HFFc6 (cell line): ENCODE data around the gene LMNB1. TPM values are rescaled to one million over a fixed set of nuclear protein-coding genes. Genes with fewer than 3 reads are reported as not detected.
"Not testable (repeated sequence)": the region's sequence is repeated elsewhere in the genome, so short reads cannot be mapped to it uniquely, and the experiment has no call there.

Source experiments
- DNase-seq: peaks from one replicate; pipeline ENCODE4 v3.0.0-alpha.2; 2018
- H3K27ac Mint-ChIP-seq: 2 replicates; pipeline ENCODE4 v1.8.0; 2020; ENCODE audit warnings: mild to moderate bottlenecking, mixed read lengths
- H3K27me3 Mint-ChIP-seq: 2 replicates; pipeline ENCODE4 v1.8.0; 2021; ENCODE audit warnings: mild to moderate bottlenecking, moderate library complexity, mixed read lengths; ENCODE audit not compliant: insufficient read depth
- H3K36me3 Mint-ChIP-seq: 2 replicates; pipeline ENCODE4 v1.8.0; 2021; ENCODE audit warnings: low read depth, mixed read lengths
- H3K4me1 Mint-ChIP-seq: 2 replicates; pipeline ENCODE4 v1.8.0; 2020; ENCODE audit warnings: low read depth, mixed read lengths
- H3K4me3 Mint-ChIP-seq: 2 replicates; pipeline ENCODE4 v1.8.0; 2020; ENCODE audit warnings: mild to moderate bottlenecking, moderate library complexity, mixed read lengths
- H3K9me3 Mint-ChIP-seq: 2 replicates; pipeline ENCODE4 v1.8.0; 2020; ENCODE audit warnings: mild to moderate bottlenecking, mixed read lengths
- CTCF ChIP-seq: fragments of 200-600 bp; sonication (generic); IDR thresholded peaks from 2 replicates; pipeline ENCODE4 v1.5.0; 2021; ENCODE audit warnings: antibody characterized with exemption, mild to moderate bottlenecking
- total RNA-seq, 6 experiments: library from RNA; stranded (reverse); fragmentation: NEBNext Ultra II Directional; extraction: Animal tissue kit (Norgen Biotek cat#: 25700); gene quantifications; 2 replicates in 1 of 6; 3 replicates in 5 of 6; pipeline ENCODE4 v1.2.3, GENCODE V29; 2021

LMNB1 gene
- total RNA-seq, 6 experiments from 2014 or later, result 26.2 to 55.4 (median 51.0) TPM

- Mint-ChIP-seq H3K4me3 (peak overlapping the region; percentile 93), H3K4me1 (peaks cover 32% of the 10 kb centered on the region), H3K36me3 (no peaks in the 10 kb centered on the region)
These were observed 480 bp downstream of the LMNB1 start for GRCh38 chr5:126777257-126777974.

GRCh38 chr5:126777975-126778674 is 1.2 kb downstream of the LMNB1 start:
- Mint-ChIP-seq H3K27ac (peak overlapping the region; percentile 74), H3K9me3 (no peaks in the 10 kb centered on the region), H3K36me3 (no peaks in the 10 kb centered on the region), H3K4me3 (peak overlapping the region; percentile 93), H3K27me3 (peaks cover 2% of the 10 kb centered on the region), H3K4me1 (peaks cover 32% of the 10 kb centered on the region)
- peak; percentile 95 for DNase-seq
- no peak for TF ChIP-seq CTCF

More at GRCh38 chr5:126777257-126777974, 480 bp downstream of the LMNB1 start:
- no peaks in the 10 kb centered on the region for H3K9me3 Mint-ChIP-seq
- peak overlapping the region; percentile 88 for H3K27ac Mint-ChIP-seq
- TF ChIP-seq CTCF, result peak; percentile 38
- peak; percentile 59 for DNase-seq
- H3K27me3 Mint-ChIP-seq, result peaks cover 2% of the 10 kb centered on the region

GRCh38 chr5:126778675-126779403 is 1.9 kb downstream of the LMNB1 start:
- TF ChIP-seq CTCF, result no peak
- Mint-ChIP-seq H3K4me1 (peaks cover 39% of the 10 kb centered on the region), H3K27ac (peak overlapping the region; percentile 74), H3K36me3 (no peaks in the 10 kb centered on the region), H3K4me3 (peak overlapping the region; percentile 93), H3K27me3 (peaks cover 2% of the 10 kb centered on the region), H3K9me3 (no peaks in the 10 kb centered on the region)
- DNase-seq, result no peak

GRCh38 chr5:126780165-126780827 is 3.4 kb downstream of the LMNB1 start:
- peak; percentile 68 for DNase-seq
- H3K9me3 Mint-ChIP-seq, result no peaks in the 10 kb centered on the region
- H3K4me1 Mint-ChIP-seq, result peaks cover 37% of the 10 kb centered on the region
- H3K27me3 Mint-ChIP-seq, result peaks cover 2% of the 10 kb centered on the region
- no peaks in the 10 kb centered on the region for H3K36me3 Mint-ChIP-seq
- TF ChIP-seq CTCF, result peak; percentile 85
- H3K27ac Mint-ChIP-seq, result peak overlapping the region; percentile 1; the same call in 1 of the 2 replicates
- peak overlapping the region; percentile 93 for H3K4me3 Mint-ChIP-seq

GRCh38 chr5:126788409-126788808 is 11.5 kb downstream of the LMNB1 start:
- peaks cover 42% of the 10 kb centered on the region for H3K4me1 Mint-ChIP-seq
- DNase-seq, H3K27me3 Mint-ChIP-seq, H3K9me3 Mint-ChIP-seq, H3K36me3 Mint-ChIP-seq, H3K4me3 Mint-ChIP-seq: not testable (repeated sequence)
- H3K27ac Mint-ChIP-seq, result peak overlapping the region; percentile 47
